Measurements from ENCODE around the gene BMP8A.
A peak's percentile ranks its signal among the peaks of the same experiment; 100 is the strongest.

Gene BMP8A

DNA sequence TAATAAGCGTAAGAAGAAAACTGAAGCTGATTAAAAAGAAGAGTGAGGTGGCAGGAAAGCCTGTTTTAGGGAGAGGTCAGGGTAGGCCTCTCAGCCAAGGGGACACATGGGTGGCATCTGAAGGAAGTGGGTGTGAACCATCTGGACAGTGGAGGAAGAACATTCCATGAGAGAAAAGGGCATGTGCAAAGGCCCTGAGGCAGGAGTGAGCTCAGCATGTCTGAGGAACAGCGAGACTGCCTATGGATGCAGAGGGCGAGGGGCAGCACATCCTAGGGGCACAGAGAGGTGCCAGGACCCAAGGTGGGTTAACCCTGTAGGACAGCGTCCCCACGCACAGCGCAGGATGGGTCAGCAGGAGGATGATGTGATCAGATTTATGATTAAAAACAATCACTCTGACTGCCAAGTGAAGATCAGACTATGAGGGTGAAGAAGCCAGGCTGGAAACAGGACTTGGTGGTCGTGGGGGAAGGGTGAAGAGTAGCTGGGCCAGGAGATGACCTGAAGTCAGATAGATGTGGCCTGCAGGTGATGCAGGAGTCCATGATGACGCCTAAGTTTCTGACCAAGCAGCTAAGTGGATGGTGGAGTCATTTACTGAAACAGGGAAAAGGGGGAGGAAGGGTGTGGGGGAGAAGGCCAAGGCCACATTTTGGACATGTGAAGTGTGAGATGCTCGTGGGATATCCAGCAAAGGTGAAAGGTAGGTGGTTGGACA is 47.3 kb downstream of the BMP8A start:
- TF ChIP-seq, protein P1, sequence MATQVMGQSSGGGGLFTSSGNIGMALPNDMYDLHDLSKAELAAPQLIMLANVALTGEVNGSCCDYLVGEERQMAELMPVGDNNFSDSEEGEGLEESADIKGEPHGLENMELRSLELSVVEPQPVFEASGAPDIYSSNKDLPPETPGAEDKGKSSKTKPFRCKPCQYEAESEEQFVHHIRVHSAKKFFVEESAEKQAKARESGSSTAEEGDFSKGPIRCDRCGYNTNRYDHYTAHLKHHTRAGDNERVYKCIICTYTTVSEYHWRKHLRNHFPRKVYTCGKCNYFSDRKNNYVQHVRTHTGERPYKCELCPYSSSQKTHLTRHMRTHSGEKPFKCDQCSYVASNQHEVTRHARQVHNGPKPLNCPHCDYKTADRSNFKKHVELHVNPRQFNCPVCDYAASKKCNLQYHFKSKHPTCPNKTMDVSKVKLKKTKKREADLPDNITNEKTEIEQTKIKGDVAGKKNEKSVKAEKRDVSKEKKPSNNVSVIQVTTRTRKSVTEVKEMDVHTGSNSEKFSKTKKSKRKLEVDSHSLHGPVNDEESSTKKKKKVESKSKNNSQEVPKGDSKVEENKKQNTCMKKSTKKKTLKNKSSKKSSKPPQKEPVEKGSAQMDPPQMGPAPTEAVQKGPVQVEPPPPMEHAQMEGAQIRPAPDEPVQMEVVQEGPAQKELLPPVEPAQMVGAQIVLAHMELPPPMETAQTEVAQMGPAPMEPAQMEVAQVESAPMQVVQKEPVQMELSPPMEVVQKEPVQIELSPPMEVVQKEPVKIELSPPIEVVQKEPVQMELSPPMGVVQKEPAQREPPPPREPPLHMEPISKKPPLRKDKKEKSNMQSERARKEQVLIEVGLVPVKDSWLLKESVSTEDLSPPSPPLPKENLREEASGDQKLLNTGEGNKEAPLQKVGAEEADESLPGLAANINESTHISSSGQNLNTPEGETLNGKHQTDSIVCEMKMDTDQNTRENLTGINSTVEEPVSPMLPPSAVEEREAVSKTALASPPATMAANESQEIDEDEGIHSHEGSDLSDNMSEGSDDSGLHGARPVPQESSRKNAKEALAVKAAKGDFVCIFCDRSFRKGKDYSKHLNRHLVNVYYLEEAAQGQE (IDR thresholded peaks at IDR 0.05; ENCODE audit: insufficient replicate concordance, low read depth), result no peak
- no peak for TF ChIP-seq SPI1 (IDR thresholded peaks at IDR 0.05; ENCODE audit: borderline replicate concordance, low read depth)
- DNase-seq (ENCODE audit: low read depth in 1 of 2, low spot score in 1 of 2), result no peak

DNA sequence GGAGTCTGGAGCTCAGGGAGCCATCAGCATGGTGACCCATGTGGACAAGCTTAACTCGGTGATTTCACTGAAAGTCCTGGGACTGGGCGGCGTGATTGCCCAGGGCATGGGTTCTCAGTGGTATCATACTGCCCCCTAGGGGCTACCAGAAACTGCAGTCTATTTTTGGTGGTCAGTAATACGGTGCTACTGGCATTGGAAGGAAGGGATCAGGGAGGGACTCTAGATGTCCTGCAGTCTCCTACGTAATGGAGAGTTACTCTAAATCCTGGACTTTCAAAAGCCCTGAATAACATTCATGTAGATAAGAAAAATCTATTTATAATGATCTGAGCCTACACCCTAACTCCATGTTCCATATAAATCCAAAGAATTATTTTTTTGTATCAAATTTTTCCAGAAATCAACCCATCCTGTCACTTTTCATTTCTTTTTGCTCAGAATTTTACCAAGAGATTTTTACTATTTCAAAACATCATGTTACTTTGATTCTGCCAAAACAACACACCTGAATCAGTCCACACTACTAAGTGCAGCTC is 47.9 kb downstream of the BMP8A start:
- H3K27ac ChIP-seq (replicated peaks), result no peak overlapping the region
- DNase-seq (ENCODE audit: low read depth in 1 of 2, low spot score in 1 of 2), result peak; percentile 40 to 46

More for the DNA sequence above, 47.3 kb downstream of the BMP8A start:
- no peak overlapping the region for H3K27ac ChIP-seq (replicated peaks)
- no peak overlapping the region for H3K4me3 ChIP-seq (replicated peaks; ENCODE audit: insufficient read depth, low read length)
- no peaks in the 10 kb centered on the region for H3K27me3 ChIP-seq (ENCODE audit: insufficient read depth, poor library complexity, severe bottlenecking)

DNA sequence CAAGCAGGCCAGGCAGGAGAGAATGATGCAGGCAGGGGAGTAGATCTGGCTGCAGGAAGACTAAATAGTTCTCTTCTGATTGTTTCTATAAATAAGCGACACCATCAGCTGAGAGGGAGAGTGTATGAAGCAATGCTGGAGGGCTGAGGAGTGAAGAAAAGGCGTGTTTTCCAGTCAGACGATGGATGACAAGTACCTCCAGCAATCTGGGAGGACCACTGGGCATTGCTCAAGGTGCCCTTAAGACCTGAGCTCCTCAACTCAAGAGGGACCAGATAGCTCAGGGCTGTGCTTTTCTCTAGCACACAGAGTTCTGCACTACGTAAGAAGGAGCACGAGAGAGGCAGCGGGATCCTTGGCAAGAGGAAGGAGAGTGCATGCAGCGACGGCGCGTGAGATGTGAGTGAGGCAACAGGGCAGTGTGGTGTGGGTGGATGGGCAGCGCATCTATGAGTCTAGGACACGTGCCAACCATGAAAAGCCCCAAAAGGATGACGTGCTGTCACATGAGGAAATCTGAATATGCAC is 49.1 kb downstream of the BMP8A start:
- no peak for DNase-seq (ENCODE audit: low read depth in 1 of 2, low spot score in 1 of 2)

More for the DNA sequence above, 47.9 kb downstream of the BMP8A start:
- H3K27me3 ChIP-seq (ENCODE audit: insufficient read depth, poor library complexity, severe bottlenecking), result no peaks in the 10 kb centered on the region
- no peak overlapping the region for H3K4me3 ChIP-seq (replicated peaks; ENCODE audit: insufficient read depth, low read length)
- no peak for TF ChIP-seq GABPA (IDR thresholded peaks at IDR 0.05; ENCODE audit: low read depth)
- TF ChIP-seq, protein P2, sequence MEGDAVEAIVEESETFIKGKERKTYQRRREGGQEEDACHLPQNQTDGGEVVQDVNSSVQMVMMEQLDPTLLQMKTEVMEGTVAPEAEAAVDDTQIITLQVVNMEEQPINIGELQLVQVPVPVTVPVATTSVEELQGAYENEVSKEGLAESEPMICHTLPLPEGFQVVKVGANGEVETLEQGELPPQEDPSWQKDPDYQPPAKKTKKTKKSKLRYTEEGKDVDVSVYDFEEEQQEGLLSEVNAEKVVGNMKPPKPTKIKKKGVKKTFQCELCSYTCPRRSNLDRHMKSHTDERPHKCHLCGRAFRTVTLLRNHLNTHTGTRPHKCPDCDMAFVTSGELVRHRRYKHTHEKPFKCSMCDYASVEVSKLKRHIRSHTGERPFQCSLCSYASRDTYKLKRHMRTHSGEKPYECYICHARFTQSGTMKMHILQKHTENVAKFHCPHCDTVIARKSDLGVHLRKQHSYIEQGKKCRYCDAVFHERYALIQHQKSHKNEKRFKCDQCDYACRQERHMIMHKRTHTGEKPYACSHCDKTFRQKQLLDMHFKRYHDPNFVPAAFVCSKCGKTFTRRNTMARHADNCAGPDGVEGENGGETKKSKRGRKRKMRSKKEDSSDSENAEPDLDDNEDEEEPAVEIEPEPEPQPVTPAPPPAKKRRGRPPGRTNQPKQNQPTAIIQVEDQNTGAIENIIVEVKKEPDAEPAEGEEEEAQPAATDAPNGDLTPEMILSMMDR (IDR thresholded peaks at IDR 0.05; ENCODE audit: insufficient read depth, low read length), result peak; percentile 55

More for the DNA sequence above, 49.1 kb downstream of the BMP8A start:
- no peak overlapping the region for H3K27ac ChIP-seq (replicated peaks)
- H3K4me3 ChIP-seq (replicated peaks; ENCODE audit: insufficient read depth, low read length), result no peak overlapping the region
- no peaks in the 10 kb centered on the region for H3K27me3 ChIP-seq (ENCODE audit: insufficient read depth, poor library complexity, severe bottlenecking)
- no peak for TF ChIP-seq GABPA (IDR thresholded peaks at IDR 0.05; ENCODE audit: low read depth)
- no peak for TF ChIP-seq POLR2AphosphoS5 (IDR thresholded peaks at IDR 0.05; ENCODE audit: low read depth)
- TF ChIP-seq, protein P2 (IDR thresholded peaks at IDR 0.05; ENCODE audit: insufficient read depth, low read length), result no peak
- no peak for TF ChIP-seq SPI1 (IDR thresholded peaks at IDR 0.05; ENCODE audit: borderline replicate concordance, low read depth)
- TF ChIP-seq, protein P1 (IDR thresholded peaks at IDR 0.05; ENCODE audit: insufficient replicate concordance, low read depth), result no peak
